ENCODE measurements around the gene TAP1.

Gene TAP1

GRCh38 chr6:32799740-32800139, 53.8 kb downstream of the TAP1 start:
- H3K4me3 ChIP-seq (ENCODE audit: insufficient read depth, low read length, poor library complexity, severe bottlenecking): no peak overlapping the region
- no peaks in the 10 kb centered on the region for H3K79me2 ChIP-seq (ENCODE audit: insufficient read depth, low read length)
- H3F3A ChIP-seq (ENCODE audit: insufficient read depth): no peaks in the 10 kb centered on the region
- no peaks in the 10 kb centered on the region for H3K9me2 ChIP-seq (replicated peaks; ENCODE audit: insufficient read depth, low read length)
- H2AFZ ChIP-seq (ENCODE audit: low read depth, low read length, severe bottlenecking): no peak overlapping the region
- no peak overlapping the region for H3K27ac ChIP-seq (ENCODE audit: low read depth, low read length)
- no peak overlapping the region for H3K4me2 ChIP-seq (ENCODE audit: low read depth, low read length, poor library complexity, severe bottlenecking)
- no peak for TF ChIP-seq EZH2phosphoT487 (conservative IDR thresholded peaks at IDR 0.05; ENCODE audit: low read length)
- TF ChIP-seq, protein P1, sequence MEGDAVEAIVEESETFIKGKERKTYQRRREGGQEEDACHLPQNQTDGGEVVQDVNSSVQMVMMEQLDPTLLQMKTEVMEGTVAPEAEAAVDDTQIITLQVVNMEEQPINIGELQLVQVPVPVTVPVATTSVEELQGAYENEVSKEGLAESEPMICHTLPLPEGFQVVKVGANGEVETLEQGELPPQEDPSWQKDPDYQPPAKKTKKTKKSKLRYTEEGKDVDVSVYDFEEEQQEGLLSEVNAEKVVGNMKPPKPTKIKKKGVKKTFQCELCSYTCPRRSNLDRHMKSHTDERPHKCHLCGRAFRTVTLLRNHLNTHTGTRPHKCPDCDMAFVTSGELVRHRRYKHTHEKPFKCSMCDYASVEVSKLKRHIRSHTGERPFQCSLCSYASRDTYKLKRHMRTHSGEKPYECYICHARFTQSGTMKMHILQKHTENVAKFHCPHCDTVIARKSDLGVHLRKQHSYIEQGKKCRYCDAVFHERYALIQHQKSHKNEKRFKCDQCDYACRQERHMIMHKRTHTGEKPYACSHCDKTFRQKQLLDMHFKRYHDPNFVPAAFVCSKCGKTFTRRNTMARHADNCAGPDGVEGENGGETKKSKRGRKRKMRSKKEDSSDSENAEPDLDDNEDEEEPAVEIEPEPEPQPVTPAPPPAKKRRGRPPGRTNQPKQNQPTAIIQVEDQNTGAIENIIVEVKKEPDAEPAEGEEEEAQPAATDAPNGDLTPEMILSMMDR (IDR thresholded peaks at IDR 0.05; ENCODE audit: insufficient read depth, low read length, poor library complexity, severe bottlenecking): no peak
- peaks cover 6% of the 10 kb centered on the region; the same call in 1 of the 2 replicates for H3K9me3 ChIP-seq (ENCODE audit: insufficient read depth, low read length)
- no peaks in the 10 kb centered on the region for H3K36me3 ChIP-seq (ENCODE audit: low read length)
- no peak overlapping the region for H3K9ac ChIP-seq (ENCODE audit: low read length)
- no peaks in the 10 kb centered on the region for H3K27me3 ChIP-seq (ENCODE audit: low read length)
- H4K20me1 ChIP-seq (ENCODE audit: low read depth, low read length): no peaks in the 10 kb centered on the region

DNA sequence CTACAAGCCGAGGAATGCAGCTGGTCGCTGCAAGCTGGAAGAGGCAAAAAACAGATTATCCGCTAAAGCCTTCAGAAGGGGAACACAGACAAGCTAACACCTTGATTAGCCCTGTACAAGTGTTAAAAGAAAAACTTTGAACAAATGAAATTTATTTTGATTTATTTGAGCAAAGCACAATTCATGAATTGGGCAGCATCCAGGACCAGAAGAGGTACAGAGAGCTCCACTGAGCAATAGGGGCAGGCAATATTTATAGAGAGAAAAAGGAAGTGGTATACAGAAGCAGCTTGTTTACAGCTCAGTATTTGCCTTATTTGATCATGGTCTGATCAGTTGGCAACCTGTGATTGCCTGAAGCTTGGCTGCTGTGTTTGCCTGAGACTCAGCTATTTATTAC, 54.3 kb downstream of the TAP1 start:
- H2AFZ ChIP-seq (ENCODE audit: low read depth, low read length, severe bottlenecking): no peak overlapping the region
- no peak overlapping the region for H3K27ac ChIP-seq (ENCODE audit: low read depth, low read length)
- no peak overlapping the region for H3K4me3 ChIP-seq (ENCODE audit: insufficient read depth, low read length, poor library complexity, severe bottlenecking)
- no peak overlapping the region for H3K9ac ChIP-seq (ENCODE audit: low read length)
- no peaks in the 10 kb centered on the region for H3K9me2 ChIP-seq (replicated peaks; ENCODE audit: insufficient read depth, low read length)
- H3K36me3 ChIP-seq (ENCODE audit: low read length): no peaks in the 10 kb centered on the region
- H3K27me3 ChIP-seq (ENCODE audit: low read length): no peaks in the 10 kb centered on the region
- no peak overlapping the region for H3K4me2 ChIP-seq (ENCODE audit: low read depth, low read length, poor library complexity, severe bottlenecking)
- peaks cover 6% of the 10 kb centered on the region; the same call in 1 of the 2 replicates for H3K9me3 ChIP-seq (ENCODE audit: insufficient read depth, low read length)
- no peaks in the 10 kb centered on the region for H3K79me2 ChIP-seq (ENCODE audit: insufficient read depth, low read length)
- H3F3A ChIP-seq (ENCODE audit: insufficient read depth): no peaks in the 10 kb centered on the region
- no peak for TF ChIP-seq EZH2phosphoT487 (conservative IDR thresholded peaks at IDR 0.05; ENCODE audit: low read length)
- TF ChIP-seq, protein P1 (IDR thresholded peaks at IDR 0.05; ENCODE audit: insufficient read depth, low read length, poor library complexity, severe bottlenecking): no peak
- H4K20me1 ChIP-seq (ENCODE audit: low read depth, low read length): no peaks in the 10 kb centered on the region

- H3K4me3 ChIP-seq (ENCODE audit: insufficient read depth, low read length, poor library complexity, severe bottlenecking): peak overlapping the region; percentile 20
- 0 out of 2 replicates have a peak overlapping the region, but pooled peaks have one; percentile 1 for H3K27ac ChIP-seq (ENCODE audit: low read depth, low read length)
- peaks cover 6% of the 10 kb centered on the region; the same call in 1 of the 2 replicates for H3K9me3 ChIP-seq (ENCODE audit: insufficient read depth, low read length)
- peak overlapping the region; percentile 30 for H3K9ac ChIP-seq (ENCODE audit: low read length)
- no peak for TF ChIP-seq EZH2phosphoT487 (conservative IDR thresholded peaks at IDR 0.05; ENCODE audit: low read length)
- TF ChIP-seq, protein P1 (IDR thresholded peaks at IDR 0.05; ENCODE audit: insufficient read depth, low read length, poor library complexity, severe bottlenecking): peak; percentile 98
- H3F3A ChIP-seq (ENCODE audit: insufficient read depth): no peaks in the 10 kb centered on the region
- no peaks in the 10 kb centered on the region for H3K79me2 ChIP-seq (ENCODE audit: insufficient read depth, low read length)
- H2AFZ ChIP-seq (ENCODE audit: low read depth, low read length, severe bottlenecking): peak overlapping the region; percentile 91
- H4K20me1 ChIP-seq (ENCODE audit: low read depth, low read length): no peaks in the 10 kb centered on the region
- peak overlapping the region; percentile 57 for H3K4me2 ChIP-seq (ENCODE audit: low read depth, low read length, poor library complexity, severe bottlenecking)
- no peaks in the 10 kb centered on the region for H3K36me3 ChIP-seq (ENCODE audit: low read length)
- H3K9me2 ChIP-seq (replicated peaks; ENCODE audit: insufficient read depth, low read length): no peaks in the 10 kb centered on the region
- no peaks in the 10 kb centered on the region for H3K27me3 ChIP-seq (ENCODE audit: low read length)
Measured at GRCh38 chr6:32796848-32797776, 56.4 kb downstream of the TAP1 start.

Data from SU-DHL-6 (cell line).